B cell (primary cell): Measurements from ENCODE around the gene PRDM11.

Experiments used
- EZH2 ChIP-seq: IDR thresholded peaks from 2 replicates; pipeline ENCODE4 v1.6.1; 2012; ENCODE audit warnings: borderline replicate concordance, low read depth, mild to moderate bottlenecking, moderate library complexity, low read length; ENCODE audit not compliant: insufficient read depth, poor library complexity, severe bottlenecking
- TF ChIP-seq, protein P1 (sequence below): fragments of 200-600 bp; IDR thresholded peaks from one replicate; pipeline ENCODE4 v1.8.0; 2022; ENCODE audit warnings: antibody characterized with exemption, mild to moderate bottlenecking

DNA sequence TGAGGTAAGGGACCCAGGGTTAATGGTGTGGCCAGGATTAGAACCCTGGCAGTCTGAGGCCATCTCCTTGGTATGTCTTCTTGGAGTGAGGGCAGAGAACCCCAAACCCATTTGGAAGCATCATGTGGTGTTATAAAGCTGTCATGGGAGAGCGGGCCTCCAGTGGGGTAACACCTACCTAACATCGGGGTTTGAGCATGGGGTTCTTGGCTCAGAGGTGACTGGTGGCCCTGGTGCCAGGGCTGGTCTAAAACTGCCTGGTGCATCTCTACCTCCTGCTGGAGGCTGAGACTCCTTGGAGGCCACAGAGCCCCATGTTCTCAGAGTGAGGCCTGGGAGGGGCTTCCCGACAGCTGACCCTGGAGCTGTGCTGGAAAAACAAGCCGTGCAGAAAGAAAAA is 4.5 kb downstream of the PRDM11 start:
- TF ChIP-seq, protein P1, sequence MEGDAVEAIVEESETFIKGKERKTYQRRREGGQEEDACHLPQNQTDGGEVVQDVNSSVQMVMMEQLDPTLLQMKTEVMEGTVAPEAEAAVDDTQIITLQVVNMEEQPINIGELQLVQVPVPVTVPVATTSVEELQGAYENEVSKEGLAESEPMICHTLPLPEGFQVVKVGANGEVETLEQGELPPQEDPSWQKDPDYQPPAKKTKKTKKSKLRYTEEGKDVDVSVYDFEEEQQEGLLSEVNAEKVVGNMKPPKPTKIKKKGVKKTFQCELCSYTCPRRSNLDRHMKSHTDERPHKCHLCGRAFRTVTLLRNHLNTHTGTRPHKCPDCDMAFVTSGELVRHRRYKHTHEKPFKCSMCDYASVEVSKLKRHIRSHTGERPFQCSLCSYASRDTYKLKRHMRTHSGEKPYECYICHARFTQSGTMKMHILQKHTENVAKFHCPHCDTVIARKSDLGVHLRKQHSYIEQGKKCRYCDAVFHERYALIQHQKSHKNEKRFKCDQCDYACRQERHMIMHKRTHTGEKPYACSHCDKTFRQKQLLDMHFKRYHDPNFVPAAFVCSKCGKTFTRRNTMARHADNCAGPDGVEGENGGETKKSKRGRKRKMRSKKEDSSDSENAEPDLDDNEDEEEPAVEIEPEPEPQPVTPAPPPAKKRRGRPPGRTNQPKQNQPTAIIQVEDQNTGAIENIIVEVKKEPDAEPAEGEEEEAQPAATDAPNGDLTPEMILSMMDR = no peak
- no peak for TF ChIP-seq EZH2
